Measurements from ENCODE around the gene PDCD11.
"Not testable (repeated sequence)": the region's sequence is repeated elsewhere in the genome, so short reads cannot be mapped to it uniquely, and the experiment has no call there.

Gene PDCD11

DNA sequence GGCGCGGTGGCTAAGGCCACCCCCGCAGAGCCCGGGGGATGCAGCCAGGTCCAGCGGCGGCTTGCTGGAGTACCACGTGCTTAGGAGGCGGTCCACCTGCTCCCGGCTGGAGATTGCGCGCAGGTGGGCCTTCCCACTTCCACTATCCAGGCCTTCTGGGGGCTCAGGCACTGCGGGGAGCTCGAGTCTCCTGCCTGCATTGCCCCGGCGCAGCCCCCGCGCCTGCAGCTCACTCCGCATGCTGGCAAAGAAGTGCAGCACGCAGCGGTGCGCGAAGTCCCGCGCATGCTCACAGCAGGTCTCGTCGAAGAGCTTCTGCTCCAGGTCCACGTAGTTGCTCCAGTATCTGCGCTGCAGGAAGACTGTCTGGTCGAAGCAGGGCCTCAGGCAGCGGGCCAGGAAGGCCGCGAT, 76.8 kb downstream of the PDCD11 start:
- no peak for DNase-seq (ENCODE audit: extremely low read depth in 1 of 2, low read depth in 1 of 2)

GRCh38 chr10:103474077-103474476, 77.7 kb downstream of the PDCD11 start:
- DNase-seq (ENCODE audit: extremely low read depth in 1 of 2, low read depth in 1 of 2): no peak

DNA sequence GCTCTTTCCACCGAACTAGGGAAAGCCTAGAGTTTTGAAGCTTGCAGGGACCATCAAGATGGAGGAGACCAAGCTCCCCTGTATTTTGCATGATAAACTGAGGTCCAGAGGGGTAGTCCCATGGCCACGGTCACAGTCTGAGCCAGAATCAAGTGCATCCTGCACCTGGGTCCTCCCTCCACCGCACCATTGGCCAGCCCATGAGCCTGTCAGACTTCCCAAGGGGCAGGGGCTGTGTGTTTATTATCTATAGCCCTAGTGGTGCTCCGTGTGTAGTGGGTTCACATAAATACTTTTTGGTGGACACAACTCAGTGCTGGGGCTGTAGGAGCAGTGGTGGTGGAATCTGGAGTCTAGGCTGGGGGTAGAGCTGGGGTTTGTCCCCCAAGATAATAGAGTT, 79.0 kb downstream of the PDCD11 start:
- no peak for DNase-seq (ENCODE audit: extremely low read depth in 1 of 2, low read depth in 1 of 2)

DNA sequence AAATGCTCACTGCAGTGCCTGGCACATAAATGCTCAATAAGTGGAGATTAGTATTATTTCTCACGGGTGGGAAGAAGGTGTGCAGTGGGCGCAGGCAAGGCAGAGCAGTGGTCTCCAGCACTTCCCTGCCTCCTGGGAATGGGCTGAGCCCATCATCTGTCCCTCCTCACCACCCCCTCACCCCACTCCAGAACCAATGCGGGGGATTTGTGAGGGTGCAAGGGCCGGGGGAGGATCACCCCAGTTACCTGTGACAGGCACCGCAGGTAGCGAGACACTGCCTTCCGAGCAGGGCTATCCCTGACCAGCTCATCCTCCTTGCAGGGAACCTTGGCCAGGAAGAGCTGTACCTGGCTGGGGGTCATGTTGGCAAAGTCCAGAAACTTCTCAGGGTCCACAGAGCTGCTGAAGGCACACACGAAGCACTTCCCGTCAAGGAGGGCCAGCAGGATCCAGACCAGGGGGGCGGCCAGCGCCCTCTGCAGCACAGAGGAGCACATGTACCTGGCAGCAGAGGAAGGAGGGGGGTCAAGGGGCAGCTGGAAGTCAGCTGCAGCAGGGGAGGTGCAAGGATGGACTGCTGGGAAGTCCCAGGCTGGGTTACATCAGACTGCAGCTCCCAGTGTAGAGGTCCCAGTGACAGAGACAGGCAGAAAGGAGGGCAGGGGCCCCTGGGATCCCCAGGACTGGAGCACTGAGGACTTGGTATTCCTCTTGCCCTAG, 79.8 kb downstream of the PDCD11 start:
- DNase-seq (ENCODE audit: extremely low read depth in 1 of 2, low read depth in 1 of 2): no peak

DNA sequence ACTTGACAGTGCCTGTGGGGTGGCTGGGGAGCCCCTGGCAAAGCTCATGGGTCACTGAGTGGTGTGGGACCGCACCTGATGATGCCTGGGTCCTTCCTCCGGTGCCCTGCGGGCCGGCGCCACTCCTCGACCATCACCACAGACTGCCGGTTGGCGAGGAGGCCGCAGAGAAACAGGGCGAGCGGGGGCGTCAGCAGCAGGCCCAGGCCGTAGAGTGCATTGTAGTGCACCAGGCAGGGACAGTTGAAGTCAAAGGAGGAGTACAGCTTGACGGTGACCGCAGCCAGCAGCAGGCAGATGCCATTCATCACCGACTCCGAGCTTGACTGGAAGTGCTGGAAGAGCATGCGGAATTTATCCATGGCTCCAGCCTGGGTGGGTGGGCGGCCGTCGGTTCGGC, 82.2 kb downstream of the PDCD11 start:
- no peak for DNase-seq (ENCODE audit: extremely low read depth in 1 of 2, low read depth in 1 of 2)

- DNase-seq (ENCODE audit: extremely low read depth in 1 of 2, low read depth in 1 of 2): no peak
Observed at GRCh38 chr10:103479135-103479534, 82.7 kb downstream of the PDCD11 start, which contains the start of gene CALHM3. TSS of gene CALHM3 (minus strand) at chr10:103479240. CDS start at chr10:103479032, 208 bp downstream.

GRCh38 chr10:103480521-103480920, 84.1 kb downstream of the PDCD11 start:
- DNase-seq (ENCODE audit: extremely low read depth in 1 of 2, low read depth in 1 of 2): no peak

DNA sequence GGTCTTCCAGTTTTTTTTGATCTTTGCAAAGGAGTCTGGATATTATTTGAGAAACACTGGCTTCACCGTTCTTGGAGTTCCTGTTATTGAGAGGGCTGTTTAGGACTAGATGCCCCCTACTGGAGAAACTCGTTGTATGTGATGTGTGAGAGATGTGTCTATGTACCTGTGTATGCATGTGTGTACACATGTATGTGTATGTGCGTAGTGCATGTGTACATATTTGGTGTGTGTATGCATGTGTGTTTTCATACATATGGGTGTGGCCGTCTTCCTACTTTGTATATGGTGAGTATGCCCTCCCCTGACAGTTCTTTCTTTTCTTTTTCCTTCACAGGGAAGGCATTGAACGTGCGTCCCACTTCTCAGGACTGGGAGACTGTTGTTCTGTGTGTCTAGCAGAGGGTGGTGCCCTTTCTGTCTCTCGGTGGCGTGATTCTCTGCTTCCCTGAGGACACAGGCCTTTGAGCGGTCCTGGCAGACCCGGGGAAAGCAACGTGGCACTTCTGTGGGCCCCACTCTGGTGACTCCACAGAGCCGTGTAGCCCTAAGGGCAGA, 85.6 kb downstream of the PDCD11 start:
- DNase-seq (ENCODE audit: extremely low read depth in 1 of 2, low read depth in 1 of 2): no peak

- not testable (repeated sequence) for DNase-seq (ENCODE audit: extremely low read depth in 1 of 2, low read depth in 1 of 2)
Observed at GRCh38 chr10:103486635-103487409, 90.4 kb downstream of the PDCD11 start.

GRCh38 chr10:103487410-103487708, 90.9 kb downstream of the PDCD11 start:
- DNase-seq (ENCODE audit: extremely low read depth in 1 of 2, low read depth in 1 of 2): no peak

- no peak for DNase-seq (ENCODE audit: extremely low read depth in 1 of 2, low read depth in 1 of 2)
Observed at GRCh38 chr10:103490986-103491314, 94.5 kb downstream of the PDCD11 start.

DNA sequence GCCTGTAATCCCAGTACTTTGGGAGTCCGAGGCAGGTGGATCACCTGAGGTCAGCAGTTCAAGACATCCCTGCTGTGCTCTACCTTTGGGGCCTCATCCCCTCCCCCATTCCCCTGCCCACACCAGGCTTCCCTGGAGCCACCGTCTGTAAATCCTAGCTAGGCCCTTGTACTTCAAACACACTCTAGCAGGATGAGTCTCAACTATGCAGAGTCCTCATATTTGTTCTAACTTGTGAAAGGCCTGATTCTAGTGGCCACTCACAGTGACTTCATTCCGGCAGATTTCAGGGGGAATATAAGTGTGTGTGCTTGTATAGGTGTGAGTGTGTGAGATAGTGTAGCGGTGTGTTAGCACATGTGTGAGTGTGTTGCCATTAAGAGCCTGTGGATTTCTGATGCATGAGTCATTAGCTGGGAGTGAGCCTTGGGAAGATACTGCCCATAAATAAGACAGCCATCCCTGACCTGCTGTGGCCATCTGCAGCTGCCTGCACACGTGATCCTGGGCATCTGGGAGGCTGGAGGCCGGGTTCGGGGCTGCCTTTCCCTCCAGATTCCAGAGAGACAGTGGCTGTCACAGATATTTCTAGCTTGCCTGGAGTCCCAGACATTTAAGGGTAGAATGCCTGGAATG, 95.4 kb downstream of the PDCD11 start:
- no peak for DNase-seq (ENCODE audit: extremely low read depth in 1 of 2, low read depth in 1 of 2)

- DNase-seq (ENCODE audit: extremely low read depth in 1 of 2, low read depth in 1 of 2): no peak
Observed at GRCh38 chr10:103492655-103493261, 96.3 kb downstream of the PDCD11 start.

GRCh38 chr10:103493362-103493915, 97.0 kb downstream of the PDCD11 start, which contains the start of gene NEURL1:
TSS of gene NEURL1 (plus strand) at chr10:103493705. CDS start at chr10:103494388, 683 bp downstream.
- no peak for DNase-seq (ENCODE audit: extremely low read depth in 1 of 2, low read depth in 1 of 2)

- no peak for DNase-seq (ENCODE audit: extremely low read depth in 1 of 2, low read depth in 1 of 2)
Observed at GRCh38 chr10:103493916-103494877, 97.8 kb downstream of the PDCD11 start.

DNA sequence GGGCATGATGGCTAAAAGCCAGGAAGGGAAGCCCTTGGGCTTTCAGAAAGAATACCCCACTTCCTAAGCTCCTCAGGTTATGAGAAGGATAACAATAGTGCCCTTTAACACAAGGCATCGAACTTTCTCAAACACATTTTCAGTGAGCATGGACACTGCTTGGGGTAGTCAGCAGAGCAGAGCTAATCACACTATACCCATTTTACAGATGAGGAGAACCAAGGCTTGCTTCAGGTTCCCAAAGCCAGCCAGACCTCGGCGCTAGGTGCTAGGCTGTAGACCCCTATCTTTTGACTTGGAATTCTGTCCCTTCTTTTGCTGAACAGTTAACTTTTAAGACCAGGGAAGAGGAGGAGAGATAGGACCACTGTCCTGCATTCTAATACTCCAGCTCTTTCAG, 98.9 kb downstream of the PDCD11 start:
- DNase-seq (ENCODE audit: extremely low read depth in 1 of 2, low read depth in 1 of 2): no peak

Data from stimulated activated CD8-positive, alpha-beta memory T cell treated with anti-CD3 and anti-CD28 coated beads, Interleukin-7, amount 100 ng/mL, for 48 hours (primary cell).